SK-N-SH treated with all-trans-retinoic acid at 6 μM for 48 hours (cell line): ENCODE results near the gene BPIFB6.

Experiments
- ATAC-seq: fragments of 200-7000 bp; cut with Tn5 transposase; 3 replicates; pipeline ENCODE4 v1.9.1; 2020; ENCODE audit warnings: mild to moderate bottlenecking, moderate library complexity
- ARNTL ChIP-seq: fragments of 450-650 bp; formaldehyde crosslinking; IDR thresholded peaks from 2 replicates; pipeline ENCODE4 v1.5.0; 2020; ENCODE audit warnings: low read depth, mild to moderate bottlenecking, moderate library complexity, borderline replicate concordance
- BACH2 ChIP-seq: fragments of 250-450 bp; sonication (Bioruptor Pico); IDR thresholded peaks from 2 replicates; pipeline ENCODE4 v1.9.0; 2021; ENCODE audit warnings: mild to moderate bottlenecking, borderline replicate concordance
- CSDC2 ChIP-seq: fragments of 250-450 bp; sonication (Bioruptor Pico); IDR thresholded peaks from 2 replicates; pipeline ENCODE4 v1.5.0; 2020; ENCODE audit warnings: mild to moderate bottlenecking, moderate library complexity
- ESRRG ChIP-seq: fragments of 250-450 bp; sonication (Bioruptor Pico); IDR thresholded peaks from 2 replicates; pipeline ENCODE4 v1.6.1; 2021; ENCODE audit warnings: mild to moderate bottlenecking
- GLIS3 ChIP-seq: fragments of 250-450 bp; sonication (Bioruptor Pico); IDR thresholded peaks from 2 replicates; pipeline ENCODE4 v1.5.0; 2020; ENCODE audit warnings: mild to moderate bottlenecking, moderate library complexity
- OSR1 ChIP-seq: fragments of 250-450 bp; sonication (Bioruptor Pico); IDR thresholded peaks from 2 replicates; pipeline ENCODE4 v1.8.0; 2022; ENCODE audit warnings: moderate library complexity, mild to moderate bottlenecking, inconsistent platforms
- PPARA ChIP-seq: fragments of 250-450 bp; sonication (Bioruptor Pico); IDR thresholded peaks from 2 replicates; pipeline ENCODE4 v1.5.0; 2020; ENCODE audit warnings: mild to moderate bottlenecking, borderline replicate concordance
- RARB ChIP-seq: fragments of 250-450 bp; sonication (Bioruptor Pico); IDR thresholded peaks from 2 replicates; pipeline ENCODE4 v1.8.0; 2021; ENCODE audit warnings: mild to moderate bottlenecking, moderate library complexity
- SNAI2 ChIP-seq: fragments of 250-450 bp; sonication (Bioruptor Pico); IDR thresholded peaks from 2 replicates; pipeline ENCODE4 v1.5.0; 2020; ENCODE audit warnings: mild to moderate bottlenecking, moderate library complexity
- TOX ChIP-seq: fragments of 250-450 bp; sonication (Bioruptor Pico); IDR thresholded peaks from 2 replicates; pipeline ENCODE4 v1.8.0; 2021; ENCODE audit warnings: mild to moderate bottlenecking, moderate library complexity, borderline replicate concordance
- ZC3H10 ChIP-seq: fragments of 250-450 bp; sonication (Bioruptor Pico); IDR thresholded peaks from 2 replicates; pipeline ENCODE4 v1.5.1; 2021; ENCODE audit warnings: mild to moderate bottlenecking, moderate library complexity
- ZFP3 ChIP-seq: fragments of 250-450 bp; sonication (Bioruptor Pico); IDR thresholded peaks from 2 replicates; pipeline ENCODE4 v1.5.0; 2020; ENCODE audit warnings: mild to moderate bottlenecking, moderate library complexity
- ZFP30 ChIP-seq: fragments of 450-650 bp; formaldehyde crosslinking; IDR thresholded peaks from 2 replicates; pipeline ENCODE4 v1.5.0; 2022; ENCODE audit warnings: mild to moderate bottlenecking, moderate library complexity
- ZNF565 ChIP-seq: fragments of 450-650 bp; formaldehyde crosslinking; conservative IDR thresholded peaks from 2 replicates; pipeline ENCODE4 v1.5.0; 2020; ENCODE audit warnings: low read depth, mild to moderate bottlenecking, moderate library complexity
- ZNF70 ChIP-seq: fragments of 450-650 bp; formaldehyde crosslinking; IDR thresholded peaks from 2 replicates; pipeline ENCODE4 v1.5.0; 2020; ENCODE audit warnings: mild to moderate bottlenecking, moderate library complexity
- ZNF8 ChIP-seq: fragments of 450-650 bp; formaldehyde crosslinking; IDR thresholded peaks from 2 replicates; pipeline ENCODE4 v1.5.0; 2020; ENCODE audit warnings: mild to moderate bottlenecking, moderate library complexity
- TF ChIP-seq, protein P1 (sequence below): fragments of 250-450 bp; sonication (Bioruptor Pico); IDR thresholded peaks from 2 replicates; pipeline ENCODE4 v1.8.0; 2021; ENCODE audit warnings: low read depth, mild to moderate bottlenecking, moderate library complexity, borderline replicate concordance
- TF ChIP-seq, protein P2 (sequence below): fragments of 250-450 bp; sonication (Bioruptor Pico); IDR thresholded peaks from 2 replicates; pipeline ENCODE4 v1.5.0; 2020; ENCODE audit warnings: mild to moderate bottlenecking, moderate library complexity
- TF ChIP-seq, protein P3 (sequence below): fragments of 250-450 bp; sonication (Bioruptor Pico); IDR thresholded peaks from 2 replicates; pipeline ENCODE4 v1.5.1; 2021; ENCODE audit warnings: mild to moderate bottlenecking, moderate library complexity
- TF ChIP-seq, protein P4 (sequence below): fragments of 250-450 bp; sonication (Bioruptor Pico); IDR thresholded peaks from 2 replicates; pipeline ENCODE4 v1.8.0; 2020; ENCODE audit warnings: mild to moderate bottlenecking, moderate library complexity, borderline replicate concordance

BPIFB6 gene

DNA sequence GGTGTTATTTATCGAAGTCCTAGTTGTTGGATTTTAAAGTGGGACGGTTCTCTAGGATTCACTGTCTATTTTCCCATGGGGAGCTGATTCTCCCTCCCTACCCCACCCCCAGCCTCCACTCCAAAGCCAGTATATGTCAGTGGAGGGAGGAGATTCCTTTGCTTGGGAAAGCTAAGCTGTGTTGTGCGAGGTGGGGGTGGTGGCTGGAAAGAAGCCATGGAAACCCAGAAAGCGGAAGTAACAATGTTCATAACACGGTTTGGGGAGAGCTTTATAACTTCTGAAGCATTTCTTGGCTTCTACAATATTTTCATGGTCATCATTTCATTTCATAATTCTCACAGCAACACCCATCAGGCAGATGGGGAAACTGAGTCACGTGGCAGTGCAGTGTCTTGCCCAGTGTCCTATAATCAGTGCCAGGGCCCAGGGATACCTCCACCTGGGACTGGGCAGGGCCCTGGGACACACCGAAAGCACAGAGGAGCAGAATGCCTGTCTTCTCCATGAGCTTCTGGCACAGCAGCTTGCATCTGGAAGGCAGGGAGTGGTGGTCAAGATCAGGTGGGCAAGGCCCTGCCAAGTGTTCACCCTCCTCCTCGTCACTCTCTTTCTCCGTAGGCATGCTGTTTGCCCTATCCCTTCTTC is 31.7 kb upstream of the BPIFB6 start:
- TF ChIP-seq PPARA (CRISPR knock-in tag) (no peak), ZNF70 (no peak), ESRRG (CRISPR knock-in tag) (no peak), ZFP30 (no peak), ZFP3 (CRISPR knock-in tag) (no peak), ZNF8 (CRISPR knock-in tag) (no peak), OSR1 (no peak), ZNF565 (CRISPR knock-in tag) (no peak), SNAI2 (CRISPR knock-in tag) (no peak), CSDC2 (CRISPR knock-in tag) (no peak), GLIS3 (CRISPR knock-in tag) (no peak), ZC3H10 (CRISPR knock-in tag) (no peak)
- TF ChIP-seq, protein P1, sequence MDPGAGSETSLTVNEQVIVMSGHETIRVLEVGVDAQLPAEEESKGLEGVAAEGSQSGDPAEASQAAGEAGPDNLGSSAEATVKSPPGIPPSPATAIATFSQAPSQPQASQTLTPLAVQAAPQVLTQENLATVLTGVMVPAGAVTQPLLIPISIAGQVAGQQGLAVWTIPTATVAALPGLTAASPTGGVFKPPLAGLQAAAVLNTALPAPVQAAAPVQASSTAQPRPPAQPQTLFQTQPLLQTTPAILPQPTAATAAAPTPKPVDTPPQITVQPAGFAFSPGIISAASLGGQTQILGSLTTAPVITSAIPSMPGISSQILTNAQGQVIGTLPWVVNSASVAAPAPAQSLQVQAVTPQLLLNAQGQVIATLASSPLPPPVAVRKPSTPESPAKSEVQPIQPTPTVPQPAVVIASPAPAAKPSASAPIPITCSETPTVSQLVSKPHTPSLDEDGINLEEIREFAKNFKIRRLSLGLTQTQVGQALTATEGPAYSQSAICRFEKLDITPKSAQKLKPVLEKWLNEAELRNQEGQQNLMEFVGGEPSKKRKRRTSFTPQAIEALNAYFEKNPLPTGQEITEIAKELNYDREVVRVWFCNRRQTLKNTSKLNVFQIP = no peak
- TF ChIP-seq, protein P2, sequence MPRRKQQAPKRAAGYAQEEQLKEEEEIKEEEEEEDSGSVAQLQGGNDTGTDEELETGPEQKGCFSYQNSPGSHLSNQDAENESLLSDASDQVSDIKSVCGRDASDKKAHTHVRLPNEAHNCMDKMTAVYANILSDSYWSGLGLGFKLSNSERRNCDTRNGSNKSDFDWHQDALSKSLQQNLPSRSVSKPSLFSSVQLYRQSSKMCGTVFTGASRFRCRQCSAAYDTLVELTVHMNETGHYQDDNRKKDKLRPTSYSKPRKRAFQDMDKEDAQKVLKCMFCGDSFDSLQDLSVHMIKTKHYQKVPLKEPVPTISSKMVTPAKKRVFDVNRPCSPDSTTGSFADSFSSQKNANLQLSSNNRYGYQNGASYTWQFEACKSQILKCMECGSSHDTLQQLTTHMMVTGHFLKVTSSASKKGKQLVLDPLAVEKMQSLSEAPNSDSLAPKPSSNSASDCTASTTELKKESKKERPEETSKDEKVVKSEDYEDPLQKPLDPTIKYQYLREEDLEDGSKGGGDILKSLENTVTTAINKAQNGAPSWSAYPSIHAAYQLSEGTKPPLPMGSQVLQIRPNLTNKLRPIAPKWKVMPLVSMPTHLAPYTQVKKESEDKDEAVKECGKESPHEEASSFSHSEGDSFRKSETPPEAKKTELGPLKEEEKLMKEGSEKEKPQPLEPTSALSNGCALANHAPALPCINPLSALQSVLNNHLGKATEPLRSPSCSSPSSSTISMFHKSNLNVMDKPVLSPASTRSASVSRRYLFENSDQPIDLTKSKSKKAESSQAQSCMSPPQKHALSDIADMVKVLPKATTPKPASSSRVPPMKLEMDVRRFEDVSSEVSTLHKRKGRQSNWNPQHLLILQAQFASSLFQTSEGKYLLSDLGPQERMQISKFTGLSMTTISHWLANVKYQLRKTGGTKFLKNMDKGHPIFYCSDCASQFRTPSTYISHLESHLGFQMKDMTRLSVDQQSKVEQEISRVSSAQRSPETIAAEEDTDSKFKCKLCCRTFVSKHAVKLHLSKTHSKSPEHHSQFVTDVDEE (CRISPR knock-in tag) = no peak
- TF ChIP-seq, protein P3, sequence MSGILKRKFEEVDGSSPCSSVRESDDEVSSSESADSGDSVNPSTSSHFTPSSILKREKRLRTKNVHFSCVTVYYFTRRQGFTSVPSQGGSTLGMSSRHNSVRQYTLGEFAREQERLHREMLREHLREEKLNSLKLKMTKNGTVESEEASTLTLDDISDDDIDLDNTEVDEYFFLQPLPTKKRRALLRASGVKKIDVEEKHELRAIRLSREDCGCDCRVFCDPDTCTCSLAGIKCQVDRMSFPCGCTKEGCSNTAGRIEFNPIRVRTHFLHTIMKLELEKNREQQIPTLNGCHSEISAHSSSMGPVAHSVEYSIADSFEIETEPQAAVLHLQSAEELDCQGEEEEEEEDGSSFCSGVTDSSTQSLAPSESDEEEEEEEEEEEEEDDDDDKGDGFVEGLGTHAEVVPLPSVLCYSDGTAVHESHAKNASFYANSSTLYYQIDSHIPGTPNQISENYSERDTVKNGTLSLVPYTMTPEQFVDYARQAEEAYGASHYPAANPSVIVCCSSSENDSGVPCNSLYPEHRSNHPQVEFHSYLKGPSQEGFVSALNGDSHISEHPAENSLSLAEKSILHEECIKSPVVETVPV (CRISPR knock-in tag) = no peak
- no peak for ATAC-seq

DNA sequence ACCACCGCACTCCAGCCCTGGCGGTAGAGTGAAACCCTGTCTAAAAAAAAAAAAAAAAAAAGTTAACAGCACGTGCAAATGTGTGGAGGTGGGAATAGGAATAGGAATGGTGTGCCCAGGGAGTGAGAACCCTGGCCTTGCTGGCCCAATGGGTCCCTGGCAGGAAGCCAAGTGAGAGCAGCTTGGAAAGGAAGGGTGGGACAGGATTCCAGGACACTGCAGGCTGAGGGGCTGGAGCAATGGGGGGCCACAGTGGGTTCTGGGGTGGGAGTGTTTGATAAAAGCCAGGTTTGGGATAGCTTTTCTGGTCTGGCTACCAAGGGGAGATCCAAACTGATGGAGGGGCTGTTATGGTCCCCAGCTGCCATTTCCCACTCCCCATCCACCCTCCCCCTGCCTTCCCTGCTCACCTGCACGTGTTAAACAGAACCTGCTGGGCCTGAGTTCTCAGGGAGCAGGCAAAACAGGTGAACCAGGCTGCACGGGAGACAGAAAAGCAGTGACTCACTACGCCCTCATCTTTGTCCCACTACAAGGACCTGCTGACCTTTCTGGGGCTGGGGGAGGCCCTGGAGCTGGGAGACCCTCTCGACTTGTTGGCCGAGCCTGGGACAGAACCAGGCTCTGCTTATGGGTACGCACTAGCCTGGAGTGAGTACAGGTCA is 30.5 kb upstream of the BPIFB6 start:
- TF ChIP-seq PPARA (CRISPR knock-in tag) (no peak), TOX (CRISPR knock-in tag) (no peak), ZC3H10 (CRISPR knock-in tag) (no peak), CSDC2 (CRISPR knock-in tag) (no peak), RARB (CRISPR knock-in tag) (no peak), ZNF8 (CRISPR knock-in tag) (no peak), GLIS3 (CRISPR knock-in tag) (no peak), ESRRG (CRISPR knock-in tag) (no peak), ZFP3 (CRISPR knock-in tag) (no peak), BACH2 (CRISPR knock-in tag) (no peak), ARNTL (CRISPR knock-in tag) (no peak), ZFP30 (no peak)
- TF ChIP-seq, protein P1 = no peak
- TF ChIP-seq, protein P2 (CRISPR knock-in tag) = no peak
- TF ChIP-seq, protein P3 (CRISPR knock-in tag) = no peak
- TF ChIP-seq, protein P4, sequence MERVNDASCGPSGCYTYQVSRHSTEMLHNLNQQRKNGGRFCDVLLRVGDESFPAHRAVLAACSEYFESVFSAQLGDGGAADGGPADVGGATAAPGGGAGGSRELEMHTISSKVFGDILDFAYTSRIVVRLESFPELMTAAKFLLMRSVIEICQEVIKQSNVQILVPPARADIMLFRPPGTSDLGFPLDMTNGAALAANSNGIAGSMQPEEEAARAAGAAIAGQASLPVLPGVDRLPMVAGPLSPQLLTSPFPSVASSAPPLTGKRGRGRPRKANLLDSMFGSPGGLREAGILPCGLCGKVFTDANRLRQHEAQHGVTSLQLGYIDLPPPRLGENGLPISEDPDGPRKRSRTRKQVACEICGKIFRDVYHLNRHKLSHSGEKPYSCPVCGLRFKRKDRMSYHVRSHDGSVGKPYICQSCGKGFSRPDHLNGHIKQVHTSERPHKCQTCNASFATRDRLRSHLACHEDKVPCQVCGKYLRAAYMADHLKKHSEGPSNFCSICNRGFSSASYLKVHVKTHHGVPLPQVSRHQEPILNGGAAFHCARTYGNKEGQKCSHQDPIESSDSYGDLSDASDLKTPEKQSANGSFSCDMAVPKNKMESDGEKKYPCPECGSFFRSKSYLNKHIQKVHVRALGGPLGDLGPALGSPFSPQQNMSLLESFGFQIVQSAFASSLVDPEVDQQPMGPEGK (CRISPR knock-in tag) = no peak
- TF ChIP-seq, all 23 proteins: peak for 0
- no peak for ATAC-seq
